Measurements from ENCODE around the gene PPIL4.
"Not testable (repeated sequence)": the region's sequence is repeated elsewhere in the genome, so short reads cannot be mapped to it uniquely, and the experiment has no call there.

GRCh38 chr6:149495349-149496016, 50.4 kb downstream of the PPIL4 start:
- TF ChIP-seq CTCF, POLR2A (IDR thresholded peaks at IDR 0.05): not testable (repeated sequence)
